GM12891 (cell line): ENCODE measurements around the gene LAMP1.

Experiments used
- PAX5 ChIP-seq: IDR thresholded peaks from 2 replicates; pipeline ENCODE4 v1.6.1; 2011; ENCODE audit warnings: low read length, moderate library complexity, mild to moderate bottlenecking; ENCODE audit not compliant: insufficient read depth, severe bottlenecking
- POLR2A ChIP-seq: IDR thresholded peaks from 2 replicates; pipeline ENCODE4 v1.6.1; 2011; ENCODE audit warnings: low read depth, low read length, control low read depth
- POLR2AphosphoS5 ChIP-seq: IDR thresholded peaks from 2 replicates; pipeline ENCODE4 v1.6.1; 2011; ENCODE audit warnings: low read depth, low read length, control low read depth
- POU2F2 ChIP-seq: IDR thresholded peaks from 2 replicates; pipeline ENCODE4 v1.6.1; 2011; ENCODE audit warnings: low read depth, mild to moderate bottlenecking, control low read depth, low read length, moderate library complexity
- SPI1 ChIP-seq: IDR thresholded peaks from 2 replicates; pipeline ENCODE4 v1.6.1; 2011; ENCODE audit warnings: low read depth, low read length, control low read depth
- TAF1 ChIP-seq: IDR thresholded peaks from 2 replicates; pipeline ENCODE4 v1.6.1; 2011; ENCODE audit warnings: low read depth, low read length, control low read depth

DNA sequence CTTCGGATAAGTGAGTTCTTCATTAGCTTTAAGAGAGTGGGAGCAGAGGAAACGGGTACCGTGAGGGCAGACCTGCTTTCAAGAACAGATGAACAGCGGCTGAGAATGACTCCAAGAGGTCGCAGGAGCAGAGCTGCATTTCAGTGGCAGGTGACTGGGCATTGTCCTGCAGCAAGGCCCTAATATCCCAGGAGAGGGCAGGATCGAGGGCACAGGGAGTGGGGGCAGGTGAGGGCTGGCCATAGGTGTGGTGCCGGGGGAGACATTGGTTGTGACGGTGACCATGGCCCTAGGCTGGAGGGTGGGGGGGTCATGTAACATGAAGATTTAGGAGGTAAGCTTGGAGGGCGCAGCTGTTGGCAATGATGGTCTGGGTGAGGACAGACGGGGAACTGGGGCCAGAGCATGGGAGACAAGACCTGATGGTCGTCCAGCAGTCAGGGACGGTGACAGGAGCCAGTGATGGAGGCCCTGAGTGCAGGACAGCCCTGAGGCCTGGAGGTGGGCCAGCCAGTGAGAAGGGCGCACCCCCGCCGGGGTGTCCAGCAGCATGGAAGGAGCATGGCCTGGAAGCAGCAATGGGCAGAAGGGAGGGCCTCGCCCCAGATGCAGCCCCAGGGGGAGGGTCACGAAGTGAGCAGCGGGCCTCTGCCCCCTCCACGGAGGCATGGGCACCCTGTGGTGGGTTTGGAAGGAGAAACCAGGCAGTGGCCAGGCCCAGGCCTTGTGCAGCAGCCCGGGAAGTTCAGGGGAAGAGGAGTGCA, 29.2 kb upstream of the LAMP1 start:
- TF ChIP-seq TAF1 = no peak
- TF ChIP-seq POLR2A = no peak
- no peak for TF ChIP-seq POLR2AphosphoS5
- TF ChIP-seq SPI1 = no peak
- no peak for TF ChIP-seq PAX5
- TF ChIP-seq POU2F2 = no peak
